GM12892 (cell line): Measurements from ENCODE around the gene QSOX1.

Source experiments
- POLR2A ChIP-seq: IDR thresholded peaks from 2 replicates; pipeline ENCODE4 v1.6.1; 2011; ENCODE audit warnings: low read depth, low read length, control low read depth
- POLR2AphosphoS5 ChIP-seq: IDR thresholded peaks from 2 replicates; pipeline ENCODE4 v1.6.1; 2011; ENCODE audit warnings: low read depth, low read length, control low read depth

- TF ChIP-seq POLR2A (no peak), POLR2AphosphoS5 (no peak)
Measured at GRCh38 chr1:180175291-180175690, 20.6 kb downstream of the QSOX1 start.
